Thoracic aorta (tissue), 2 donors: Measurements from ENCODE around the gene GAGE10. TPM values are rescaled to one million over a fixed set of nuclear protein-coding genes. Genes with fewer than 3 reads are reported as not detected.
A peak's percentile ranks its signal among the peaks of the same experiment; 100 is the strongest.

Experiments used
- ATAC-seq: fragments of 150-250 bp; one replicate; pipeline ENCODE4 v1.8.0; 2017; ENCODE audit warnings: low read depth; ENCODE audit not compliant: insufficient number of reproducible peaks, low FRiP score
- DNase-seq: peaks from one replicate; pipeline ENCODE4 v3.0.0-alpha.2; 2020; ENCODE audit warnings: low spot score
- H3K27ac ChIP-seq, 2 donors: fragments of 200-600 bp; sonication (generic); 1 replicate in 1 of 2; 2 replicates in 1 of 2; pipeline ENCODE4 v1.5.1; 2016; ENCODE audit warnings: mild to moderate bottlenecking in 2 of 2, moderate library complexity in 2 of 2
- H3K27me3 ChIP-seq: fragments of 200-600 bp; sonication (generic); replicated peaks from 2 replicates; pipeline ENCODE4 v1.6.0; 2016; ENCODE audit warnings: mild to moderate bottlenecking; ENCODE audit not compliant: insufficient read depth
- H3K36me3 ChIP-seq: fragments of 200-600 bp; sonication (generic); one replicate; pipeline ENCODE4 v1.5.1; 2016
- H3K4me1 ChIP-seq, 2 donors: fragments of 200-600 bp; sonication (generic); 1 replicate in 1 of 2; 2 replicates in 1 of 2; pipeline versions ENCODE4 v1.5.1 to v1.6.0; 2016; ENCODE audit warnings: low read depth in 2 of 2, mild to moderate bottlenecking in 1 of 2; ENCODE audit not compliant: control insufficient read depth in 1 of 2
- H3K4me3 ChIP-seq: fragments of 200-600 bp; sonication (generic); 2 replicates; pipeline ENCODE4 v1.5.1; 2016; ENCODE audit warnings: mild to moderate bottlenecking
- H3K9me3 ChIP-seq: fragments of 200-600 bp; sonication (generic); 2 replicates; pipeline ENCODE4 v1.5.1; 2016
- total RNA-seq, 2 donors: library from RNA; depleted of rRNA; stranded (reverse); fragments of >200 nt; gene quantifications; one replicate each; pipeline versions ENCODE4 v1.1.0 to v1.2.3, GENCODE V29; 2016
- TF ChIP-seq, protein P1 (sequence below): fragments of 200-600 bp; sonication (generic); IDR thresholded peaks from one replicate; pipeline ENCODE4 v1.5.1; 2019; ENCODE audit warnings: antibody characterized with exemption

The GAGE10 gene
- total RNA-seq, 2 donors from 2014 or later, result not detected

DNA sequence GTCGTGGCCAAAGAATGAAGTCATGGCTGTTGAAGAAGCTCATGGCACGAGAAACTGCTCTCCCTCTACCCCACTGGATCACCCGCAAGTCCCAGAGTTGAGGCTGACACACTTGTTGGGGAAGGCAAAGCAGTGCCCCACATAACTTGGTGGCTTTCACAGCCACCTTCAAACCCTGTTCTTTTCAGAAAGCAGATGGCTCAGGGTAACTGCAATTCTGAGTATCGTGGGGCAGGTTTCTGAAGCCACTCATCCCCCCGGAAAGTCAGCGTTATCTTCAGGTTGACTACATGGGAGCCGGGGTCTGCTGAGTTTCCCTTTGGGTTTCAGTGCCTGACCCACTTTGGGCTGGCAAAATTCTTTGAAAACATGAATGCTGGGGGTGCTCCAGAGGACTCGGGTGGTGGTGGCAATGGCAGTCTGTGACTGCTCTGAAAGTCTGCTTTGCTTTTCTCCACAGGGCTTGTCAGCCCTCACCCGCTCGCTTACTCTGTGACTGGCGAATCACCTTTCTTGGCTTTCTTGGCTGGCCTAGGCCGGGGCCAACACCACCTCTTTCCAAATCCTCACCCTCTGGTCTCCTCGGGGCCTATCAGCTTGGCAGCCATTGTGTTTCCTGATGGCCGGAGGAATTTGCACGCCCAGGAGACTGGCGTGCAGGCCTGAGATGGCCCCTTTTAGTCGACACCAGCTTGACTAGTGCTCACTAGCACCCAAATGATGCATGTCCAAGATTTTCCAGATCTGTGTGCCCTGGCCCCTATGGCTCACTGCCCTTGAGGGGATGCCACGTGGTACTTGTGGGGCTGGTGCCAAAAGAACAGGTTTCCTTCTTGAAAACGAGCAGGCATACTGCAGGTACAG lies 26.5 kb upstream of the GAGE10 start:
- Histone ChIP-seq H3K4me1 (peaks cover 3 to 19% of the 10 kb centered on the region in 2 donors), H3K27ac (peak overlapping the region; percentile 28 to 52), H3K27me3 (no peaks in the 10 kb centered on the region), H3K9me3 (no peaks in the 10 kb centered on the region), H3K4me3 (no peak overlapping the region), H3K36me3 (no peaks in the 10 kb centered on the region)
- ATAC-seq (no peak), DNase-seq (no peak)
- TF ChIP-seq, protein P1, sequence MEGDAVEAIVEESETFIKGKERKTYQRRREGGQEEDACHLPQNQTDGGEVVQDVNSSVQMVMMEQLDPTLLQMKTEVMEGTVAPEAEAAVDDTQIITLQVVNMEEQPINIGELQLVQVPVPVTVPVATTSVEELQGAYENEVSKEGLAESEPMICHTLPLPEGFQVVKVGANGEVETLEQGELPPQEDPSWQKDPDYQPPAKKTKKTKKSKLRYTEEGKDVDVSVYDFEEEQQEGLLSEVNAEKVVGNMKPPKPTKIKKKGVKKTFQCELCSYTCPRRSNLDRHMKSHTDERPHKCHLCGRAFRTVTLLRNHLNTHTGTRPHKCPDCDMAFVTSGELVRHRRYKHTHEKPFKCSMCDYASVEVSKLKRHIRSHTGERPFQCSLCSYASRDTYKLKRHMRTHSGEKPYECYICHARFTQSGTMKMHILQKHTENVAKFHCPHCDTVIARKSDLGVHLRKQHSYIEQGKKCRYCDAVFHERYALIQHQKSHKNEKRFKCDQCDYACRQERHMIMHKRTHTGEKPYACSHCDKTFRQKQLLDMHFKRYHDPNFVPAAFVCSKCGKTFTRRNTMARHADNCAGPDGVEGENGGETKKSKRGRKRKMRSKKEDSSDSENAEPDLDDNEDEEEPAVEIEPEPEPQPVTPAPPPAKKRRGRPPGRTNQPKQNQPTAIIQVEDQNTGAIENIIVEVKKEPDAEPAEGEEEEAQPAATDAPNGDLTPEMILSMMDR, result no peak

DNA sequence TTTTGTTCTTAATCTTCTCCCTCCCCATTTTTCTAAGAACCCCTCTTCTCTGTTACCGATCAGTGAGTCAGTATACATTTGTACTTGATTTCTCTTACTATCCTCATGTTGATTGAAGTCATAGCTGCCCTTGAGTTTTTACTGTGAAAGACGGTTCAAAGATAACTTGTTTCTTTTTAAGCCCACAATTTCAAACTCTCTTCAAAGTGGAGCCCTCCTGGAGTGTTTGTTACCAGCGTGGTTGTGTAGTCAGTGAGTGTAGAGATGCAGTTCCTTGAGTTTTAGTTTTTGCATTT lies 26.0 kb upstream of the GAGE10 start:
- Histone ChIP-seq H3K36me3 (no peaks in the 10 kb centered on the region), H3K27me3 (no peaks in the 10 kb centered on the region), H3K27ac (no peak overlapping the region), H3K4me3 (no peak overlapping the region), H3K4me1 (peaks cover 0 to 13% of the 10 kb centered on the region in 2 donors), H3K9me3 (no peaks in the 10 kb centered on the region)
- DNase-seq (no peak), ATAC-seq (no peak)
- TF ChIP-seq, protein P1, result no peak

DNA sequence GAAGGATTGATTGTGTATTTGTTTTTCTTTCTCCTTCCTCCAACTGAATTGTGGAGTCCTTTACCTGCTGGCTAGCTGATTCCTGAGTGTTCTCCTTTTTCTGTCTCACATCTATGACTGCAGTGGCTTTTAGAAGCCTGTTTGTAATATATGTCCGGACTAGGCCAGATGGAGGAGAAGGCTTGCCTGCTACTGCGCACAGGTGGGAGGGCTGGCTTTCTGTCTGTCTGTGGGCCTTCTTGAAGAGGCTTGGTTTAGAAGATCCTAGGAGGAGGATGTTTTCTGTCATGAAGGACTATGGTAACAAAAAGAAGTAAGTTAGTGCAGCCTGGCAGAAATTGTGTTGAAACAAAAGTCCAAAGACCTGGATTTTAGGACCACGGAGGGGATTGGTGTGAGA lies 25.4 kb upstream of the GAGE10 start:
- no peak for ATAC-seq
- TF ChIP-seq, protein P1, result no peak
- Histone ChIP-seq H3K36me3 (no peaks in the 10 kb centered on the region), H3K27me3 (no peaks in the 10 kb centered on the region), H3K27ac (no peak overlapping the region), H3K9me3 (no peaks in the 10 kb centered on the region), H3K4me3 (no peak overlapping the region), H3K4me1 (peaks cover 0 to 9% of the 10 kb centered on the region in 2 donors)
- no peak for DNase-seq

DNA sequence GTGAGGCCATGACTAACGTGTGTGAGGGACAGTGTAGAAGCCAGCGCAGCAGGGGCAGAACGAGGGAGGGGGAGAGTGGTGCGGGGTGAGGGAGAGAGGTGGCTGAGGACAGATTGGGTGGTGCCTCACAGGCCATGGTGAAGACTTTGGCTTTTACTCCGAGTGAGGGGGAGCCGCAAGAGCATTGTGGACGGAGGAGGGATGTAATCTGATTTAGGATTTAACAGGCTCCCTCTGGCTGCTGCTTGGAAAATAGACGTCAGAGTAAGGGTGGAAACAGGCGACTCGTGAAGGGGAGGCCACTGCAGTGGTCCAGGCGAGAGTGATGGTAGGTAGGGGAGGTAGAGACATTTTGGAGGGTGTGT lies 20.8 kb upstream of the GAGE10 start:
- Histone ChIP-seq H3K27me3 (no peaks in the 10 kb centered on the region), H3K27ac (no peak overlapping the region), H3K4me1 (no peaks in the 10 kb centered on the region), H3K4me3 (no peak overlapping the region), H3K9me3 (no peaks in the 10 kb centered on the region), H3K36me3 (no peaks in the 10 kb centered on the region)
- DNase-seq (no peak), ATAC-seq (no peak)
- TF ChIP-seq, protein P1, result peak; percentile 19

DNA sequence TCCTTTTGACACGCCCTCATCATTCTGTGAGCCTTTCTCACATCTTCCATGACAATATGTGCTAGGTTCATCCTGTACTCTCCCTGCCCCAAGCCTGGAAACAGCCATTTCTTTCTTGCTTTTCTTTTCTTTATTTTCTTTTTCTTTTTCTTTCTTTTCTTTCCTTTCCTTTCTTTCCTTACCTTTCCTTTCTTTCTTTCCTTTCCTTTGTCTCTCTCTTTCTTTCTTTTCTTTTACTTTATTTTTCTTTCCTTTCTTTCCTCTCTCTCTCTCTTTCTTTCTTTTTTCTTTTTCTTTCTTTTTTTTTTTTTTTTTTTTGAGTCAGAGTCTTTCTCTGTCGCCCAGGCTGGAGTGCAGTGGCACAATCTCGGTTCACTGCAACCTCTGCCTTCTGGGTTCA lies 19.2 kb upstream of the GAGE10 start:
- no peak for ATAC-seq
- Histone ChIP-seq H3K9me3 (no peaks in the 10 kb centered on the region), H3K27me3 (no peaks in the 10 kb centered on the region), H3K4me1 (no peaks in the 10 kb centered on the region), H3K4me3 (no peak overlapping the region), H3K27ac (no peak overlapping the region), H3K36me3 (no peaks in the 10 kb centered on the region)
- no peak for DNase-seq
- TF ChIP-seq, protein P1, result no peak
